Measurements from ENCODE around the gene LMOD2. TPM values are rescaled to one million over a fixed set of nuclear protein-coding genes. Genes with fewer than 3 reads are reported as not detected.
"Not testable (repeated sequence)": the region's sequence is repeated elsewhere in the genome, so short reads cannot be mapped to it uniquely, and the experiment has no call there.

Gene LMOD2
- total RNA-seq, 1 experiment from 2014 or later, result not detected

GRCh38 chr7:123632808-123633207 lies 22.9 kb upstream of the LMOD2 start:
- Histone ChIP-seq H3K27ac (ENCODE audit: low read length) (no peak overlapping the region), H3K27me3 (ENCODE audit: control insufficient read depth, insufficient read depth, low read length) (no peaks in the 10 kb centered on the region), H3K4me1 (ENCODE audit: control insufficient read depth, insufficient read depth, low read length) (no peaks in the 10 kb centered on the region), H3K9me3 (ENCODE audit: control insufficient read depth, insufficient read depth, low read depth, low read length) (no peaks in the 10 kb centered on the region), H3K4me3 (ENCODE audit: low read depth in 2 of 2, low read length in 2 of 2) (no peak overlapping the region), H3K36me3 (ENCODE audit: control insufficient read depth, insufficient read depth, low read length) (no peaks in the 10 kb centered on the region)
- BruUV-seq (replicated peaks), result no TSS peak
- POLR2A ChIA-PET, result interaction anchor here (0.6 kb wide), 1 partner anchor 685 kb away, joined by 3 read pairs; no protein-coding TSS in a partner anchor
- intact Hi-C loops (cut with micrococcal nuclease; ENCODE audit: unreplicated experiment) (loop anchor here (5.0 kb wide), 1 partner anchor 234 kb away; no protein-coding TSS in a partner anchor), in situ Hi-C loops (cut with HindIII; ENCODE audit: low pct_unique_long_range_greater_than_20kb, low sequenced_read_pairs) (no loop called here)
- TF ChIP-seq, protein P1, sequence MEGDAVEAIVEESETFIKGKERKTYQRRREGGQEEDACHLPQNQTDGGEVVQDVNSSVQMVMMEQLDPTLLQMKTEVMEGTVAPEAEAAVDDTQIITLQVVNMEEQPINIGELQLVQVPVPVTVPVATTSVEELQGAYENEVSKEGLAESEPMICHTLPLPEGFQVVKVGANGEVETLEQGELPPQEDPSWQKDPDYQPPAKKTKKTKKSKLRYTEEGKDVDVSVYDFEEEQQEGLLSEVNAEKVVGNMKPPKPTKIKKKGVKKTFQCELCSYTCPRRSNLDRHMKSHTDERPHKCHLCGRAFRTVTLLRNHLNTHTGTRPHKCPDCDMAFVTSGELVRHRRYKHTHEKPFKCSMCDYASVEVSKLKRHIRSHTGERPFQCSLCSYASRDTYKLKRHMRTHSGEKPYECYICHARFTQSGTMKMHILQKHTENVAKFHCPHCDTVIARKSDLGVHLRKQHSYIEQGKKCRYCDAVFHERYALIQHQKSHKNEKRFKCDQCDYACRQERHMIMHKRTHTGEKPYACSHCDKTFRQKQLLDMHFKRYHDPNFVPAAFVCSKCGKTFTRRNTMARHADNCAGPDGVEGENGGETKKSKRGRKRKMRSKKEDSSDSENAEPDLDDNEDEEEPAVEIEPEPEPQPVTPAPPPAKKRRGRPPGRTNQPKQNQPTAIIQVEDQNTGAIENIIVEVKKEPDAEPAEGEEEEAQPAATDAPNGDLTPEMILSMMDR (IDR thresholded peaks at IDR 0.05), result no peak
- TF ChIP-seq POLR2AphosphoS5 (IDR thresholded peaks at IDR 0.05; ENCODE audit: low read depth, low read length) (no peak), TCF7L2 (IDR thresholded peaks at IDR 0.05; ENCODE audit: low read depth, low read length) (no peak)
- CTCF ChIA-PET, result no interaction called here
- ATAC-seq (no peak), DNase-seq (ENCODE audit: low read depth, low spot score) (no peak)

GRCh38 chr7:123633553-123633952 lies 22.1 kb upstream of the LMOD2 start:
- intact Hi-C loops (cut with micrococcal nuclease; ENCODE audit: unreplicated experiment), result loop anchor here (5.0 kb wide), 1 partner anchor 234 kb away; no protein-coding TSS in a partner anchor
- DNase-seq (ENCODE audit: low read depth, low spot score) (no peak), ATAC-seq (no peak)
- Histone ChIP-seq H3K36me3 (ENCODE audit: control insufficient read depth, insufficient read depth, low read length) (no peaks in the 10 kb centered on the region), H3K4me1 (ENCODE audit: control insufficient read depth, insufficient read depth, low read length) (no peaks in the 10 kb centered on the region), H3K27ac (ENCODE audit: low read length) (no peak overlapping the region), H3K27me3 (ENCODE audit: control insufficient read depth, insufficient read depth, low read length) (0 out of 2 replicates have a peak, but pooled peaks cover 6% of the 10 kb centered on the region), H3K9me3 (ENCODE audit: control insufficient read depth, insufficient read depth, low read depth, low read length) (no peaks in the 10 kb centered on the region), H3K4me3 (ENCODE audit: low read depth in 2 of 2, low read length in 2 of 2) (no peak overlapping the region)
- in situ Hi-C loops (cut with HindIII; ENCODE audit: low pct_unique_long_range_greater_than_20kb, low sequenced_read_pairs), result no loop called here
- TF ChIP-seq, protein P2, sequence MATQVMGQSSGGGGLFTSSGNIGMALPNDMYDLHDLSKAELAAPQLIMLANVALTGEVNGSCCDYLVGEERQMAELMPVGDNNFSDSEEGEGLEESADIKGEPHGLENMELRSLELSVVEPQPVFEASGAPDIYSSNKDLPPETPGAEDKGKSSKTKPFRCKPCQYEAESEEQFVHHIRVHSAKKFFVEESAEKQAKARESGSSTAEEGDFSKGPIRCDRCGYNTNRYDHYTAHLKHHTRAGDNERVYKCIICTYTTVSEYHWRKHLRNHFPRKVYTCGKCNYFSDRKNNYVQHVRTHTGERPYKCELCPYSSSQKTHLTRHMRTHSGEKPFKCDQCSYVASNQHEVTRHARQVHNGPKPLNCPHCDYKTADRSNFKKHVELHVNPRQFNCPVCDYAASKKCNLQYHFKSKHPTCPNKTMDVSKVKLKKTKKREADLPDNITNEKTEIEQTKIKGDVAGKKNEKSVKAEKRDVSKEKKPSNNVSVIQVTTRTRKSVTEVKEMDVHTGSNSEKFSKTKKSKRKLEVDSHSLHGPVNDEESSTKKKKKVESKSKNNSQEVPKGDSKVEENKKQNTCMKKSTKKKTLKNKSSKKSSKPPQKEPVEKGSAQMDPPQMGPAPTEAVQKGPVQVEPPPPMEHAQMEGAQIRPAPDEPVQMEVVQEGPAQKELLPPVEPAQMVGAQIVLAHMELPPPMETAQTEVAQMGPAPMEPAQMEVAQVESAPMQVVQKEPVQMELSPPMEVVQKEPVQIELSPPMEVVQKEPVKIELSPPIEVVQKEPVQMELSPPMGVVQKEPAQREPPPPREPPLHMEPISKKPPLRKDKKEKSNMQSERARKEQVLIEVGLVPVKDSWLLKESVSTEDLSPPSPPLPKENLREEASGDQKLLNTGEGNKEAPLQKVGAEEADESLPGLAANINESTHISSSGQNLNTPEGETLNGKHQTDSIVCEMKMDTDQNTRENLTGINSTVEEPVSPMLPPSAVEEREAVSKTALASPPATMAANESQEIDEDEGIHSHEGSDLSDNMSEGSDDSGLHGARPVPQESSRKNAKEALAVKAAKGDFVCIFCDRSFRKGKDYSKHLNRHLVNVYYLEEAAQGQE (IDR thresholded peaks at IDR 0.05; ENCODE audit: insufficient read depth in 1 of 2, low read depth in 2 of 2, low read length in 1 of 2), result no peak
- TF ChIP-seq POLR2AphosphoS5 (IDR thresholded peaks at IDR 0.05; ENCODE audit: low read depth, low read length) (no peak), SIN3A (IDR thresholded peaks at IDR 0.05; ENCODE audit: borderline replicate concordance, insufficient read depth, low read depth, low read length) (no peak), TCF7L2 (IDR thresholded peaks at IDR 0.05; ENCODE audit: low read depth, low read length) (no peak)
- TF ChIP-seq, protein P1 (IDR thresholded peaks at IDR 0.05), result no peak
- ChIA-PET POLR2A (no interaction called here), CTCF (no interaction called here)
- BruUV-seq (replicated peaks), result no TSS peak

GRCh38 chr7:123634011-123634573 lies 21.6 kb upstream of the LMOD2 start:
- intact Hi-C loops (cut with micrococcal nuclease; ENCODE audit: unreplicated experiment), result loop anchor here (5.0 kb wide), 1 partner anchor 233 kb away; no protein-coding TSS in a partner anchor
- H3K4me1 ChIP-seq (ENCODE audit: control insufficient read depth, insufficient read depth, low read length); DNase-seq (ENCODE audit: low read depth, low spot score); in situ Hi-C loops (cut with HindIII; ENCODE audit: low pct_unique_long_range_greater_than_20kb, low sequenced_read_pairs); H3K4me3 ChIP-seq (ENCODE audit: low read depth in 2 of 2, low read length in 2 of 2); CTCF ChIA-PET; ATAC-seq; POLR2A ChIA-PET; H3K27ac ChIP-seq (ENCODE audit: low read length); H3K27me3 ChIP-seq (ENCODE audit: control insufficient read depth, insufficient read depth, low read length); H3K36me3 ChIP-seq (ENCODE audit: control insufficient read depth, insufficient read depth, low read length); BruUV-seq (replicated peaks); H3K9me3 ChIP-seq (ENCODE audit: control insufficient read depth, insufficient read depth, low read depth, low read length): not testable (repeated sequence)

Data from Panc1 (cell line).